Activated T-helper 17 cell treated with anti-CD3 and anti-CD28 coated beads, Interleukin-2, amount 50 U/mL, for 72 hours (primary cell): ENCODE data around the gene PYROXD2. TPM values are rescaled to one million over a fixed set of nuclear protein-coding genes. Genes with fewer than 3 reads are reported as not detected.
"Not testable (repeated sequence)": the region's sequence is repeated elsewhere in the genome, so short reads cannot be mapped to it uniquely, and the experiment has no call there.

Source experiments
- ATAC-seq: fragments of 150-1000 bp; cut with Tn5 transposase; replicated peaks from 2 replicates; pipeline ENCODE4 v1.10.0; 2021; ENCODE audit warnings: mild to moderate bottlenecking, moderate library complexity
- H3K27ac Mint-ChIP-seq: one replicate; pipeline ENCODE4 v1.8.0; 2022; ENCODE audit warnings: mixed read lengths
- H3K27me3 Mint-ChIP-seq: one replicate; pipeline ENCODE4 v1.8.0; 2022; ENCODE audit warnings: mixed read lengths
- H3K36me3 Mint-ChIP-seq: one replicate; pipeline ENCODE4 v1.8.0; 2022; ENCODE audit warnings: low read depth, mild to moderate bottlenecking, mixed read lengths
- H3K4me1 Mint-ChIP-seq: one replicate; pipeline ENCODE4 v1.8.0; 2022; ENCODE audit warnings: mixed read lengths
- H3K4me3 Mint-ChIP-seq: one replicate; pipeline ENCODE4 v1.8.0; 2022; ENCODE audit warnings: mild to moderate bottlenecking, mixed read lengths
- H3K9me3 Mint-ChIP-seq: one replicate; pipeline ENCODE4 v1.8.0; 2022; ENCODE audit warnings: mixed read lengths
- total RNA-seq, 2 donors: library from RNA; stranded (reverse); gene quantifications; one replicate each; pipeline ENCODE4 v1.2.3, GENCODE V29; 2022

PYROXD2 gene
- total RNA-seq, 2 donors from 2014 or later, result 5.1 to 7.0 TPM

GRCh38 chr10:98397089-98397600 lies 17.8 kb downstream of the PYROXD2 start:
- H3K27ac Mint-ChIP-seq, result no peak overlapping the region
- H3K27me3 Mint-ChIP-seq, result no peaks in the 10 kb centered on the region
- H3K36me3 Mint-ChIP-seq, result no peaks in the 10 kb centered on the region
- ATAC-seq, result no peak
- H3K4me3 Mint-ChIP-seq, result no peak overlapping the region
- peaks cover 5% of the 10 kb centered on the region for H3K4me1 Mint-ChIP-seq
- H3K9me3 Mint-ChIP-seq, result no peaks in the 10 kb centered on the region

- Mint-ChIP-seq H3K4me1 (peaks cover 8% of the 10 kb centered on the region), H3K9me3 (no peaks in the 10 kb centered on the region), H3K36me3 (no peaks in the 10 kb centered on the region), H3K4me3 (no peak overlapping the region), H3K27ac (no peak overlapping the region), H3K27me3 (no peaks in the 10 kb centered on the region)
- ATAC-seq, result no peak
These were observed 18.6 kb downstream of the PYROXD2 start for GRCh38 chr10:98396096-98397063.

DNA sequence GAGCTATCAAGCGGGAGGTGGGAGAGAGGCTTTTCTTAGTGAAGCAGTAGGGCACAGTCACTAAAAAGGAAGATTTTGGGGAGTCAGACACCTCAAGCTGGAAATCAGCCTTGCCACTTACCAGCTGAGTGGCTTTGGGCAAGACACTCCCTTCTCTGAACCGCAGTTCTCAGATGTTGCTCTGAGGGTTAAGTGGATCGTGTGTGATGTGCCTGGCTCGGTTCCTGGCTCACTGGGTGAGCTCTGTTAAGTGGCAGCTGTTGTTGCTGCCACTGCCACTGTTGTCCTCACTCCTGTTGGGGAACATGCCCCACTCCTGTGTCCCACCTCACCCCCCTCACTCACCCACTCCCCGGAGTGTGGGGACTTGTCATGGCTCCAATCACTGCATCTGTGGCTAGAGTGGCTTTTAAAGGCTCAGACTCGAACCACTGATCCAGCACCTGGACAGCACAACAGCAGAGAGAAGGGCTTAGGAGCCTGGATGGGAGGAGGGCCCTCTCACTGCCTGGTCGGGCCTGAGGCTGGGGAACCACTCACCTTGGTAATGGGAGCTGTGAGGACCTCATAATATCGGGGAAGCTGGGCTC lies 20.0 kb downstream of the PYROXD2 start:
- H3K27ac Mint-ChIP-seq, result no peak overlapping the region
- no peaks in the 10 kb centered on the region for H3K9me3 Mint-ChIP-seq
- peaks cover 13% of the 10 kb centered on the region for H3K4me1 Mint-ChIP-seq
- no peak for ATAC-seq
- no peak overlapping the region for H3K4me3 Mint-ChIP-seq
- no peaks in the 10 kb centered on the region for H3K27me3 Mint-ChIP-seq
- H3K36me3 Mint-ChIP-seq, result no peaks in the 10 kb centered on the region

DNA sequence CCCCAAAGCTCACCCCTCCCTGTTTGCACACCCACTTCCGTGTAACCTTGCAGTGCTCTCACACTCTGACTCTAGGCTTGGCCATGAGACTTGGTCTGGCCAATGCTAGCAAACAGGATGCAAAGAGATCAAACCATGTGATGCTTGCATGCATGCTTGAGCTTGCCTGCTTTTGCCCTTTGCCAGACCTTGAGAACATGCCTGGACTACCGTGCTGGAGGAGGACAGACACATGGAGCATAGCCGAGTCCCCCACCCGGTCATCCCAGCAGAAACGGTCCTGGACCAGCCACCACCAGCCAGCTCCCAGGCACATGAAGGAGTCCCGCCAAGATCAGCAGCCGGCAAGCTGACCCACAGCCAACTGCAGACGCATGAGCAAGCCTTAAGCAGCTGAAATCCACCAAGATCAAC lies 23.4 kb downstream of the PYROXD2 start:
- peak overlapping the region; percentile 42 for H3K4me3 Mint-ChIP-seq
- no peak overlapping the region for H3K27ac Mint-ChIP-seq
- no peaks in the 10 kb centered on the region for H3K36me3 Mint-ChIP-seq
- H3K4me1 Mint-ChIP-seq, result peaks cover 17% of the 10 kb centered on the region
- H3K27me3 Mint-ChIP-seq, result no peaks in the 10 kb centered on the region
- no peaks in the 10 kb centered on the region for H3K9me3 Mint-ChIP-seq
- peak; percentile 26 for ATAC-seq

- Mint-ChIP-seq H3K27me3 (no peaks in the 10 kb centered on the region), H3K4me3 (peak overlapping the region; percentile 42), H3K4me1 (peaks cover 17% of the 10 kb centered on the region), H3K27ac (no peak overlapping the region), H3K9me3 (no peaks in the 10 kb centered on the region), H3K36me3 (no peaks in the 10 kb centered on the region)
- ATAC-seq, result peak; percentile 70
These were observed 23.9 kb downstream of the PYROXD2 start for GRCh38 chr10:98391065-98391464.

DNA sequence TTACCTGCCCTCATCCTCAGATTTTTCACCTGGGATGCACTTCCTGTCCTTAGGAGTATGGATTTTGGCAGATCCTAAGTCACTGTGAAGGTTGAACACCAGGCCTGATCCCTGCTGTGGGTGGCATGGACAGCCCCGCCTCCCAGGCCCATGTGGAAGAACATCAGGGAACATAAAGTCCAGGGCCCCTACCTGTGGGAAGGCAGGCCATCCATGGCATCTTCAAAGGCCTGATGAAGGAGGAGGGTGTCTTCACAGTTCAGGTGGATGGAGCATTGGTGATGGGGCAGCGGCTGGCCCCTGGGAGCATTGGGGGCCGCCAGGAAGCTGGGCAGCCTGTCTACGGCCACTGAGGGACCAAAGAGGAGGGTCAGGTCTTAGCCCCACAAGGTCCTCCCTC lies 24.6 kb downstream of the PYROXD2 start:
- H3K4me3 Mint-ChIP-seq, result no peak overlapping the region
- H3K27ac Mint-ChIP-seq, result no peak overlapping the region
- H3K4me1 Mint-ChIP-seq, result peaks cover 17% of the 10 kb centered on the region
- no peaks in the 10 kb centered on the region for H3K27me3 Mint-ChIP-seq
- H3K9me3 Mint-ChIP-seq, result no peaks in the 10 kb centered on the region
- ATAC-seq, result no peak
- H3K36me3 Mint-ChIP-seq, result no peaks in the 10 kb centered on the region

GRCh38 chr10:98389398-98389797 lies 25.6 kb downstream of the PYROXD2 start:
- Mint-ChIP-seq H3K27me3 (no peaks in the 10 kb centered on the region), H3K4me1 (peaks cover 17% of the 10 kb centered on the region), H3K9me3 (no peaks in the 10 kb centered on the region), H3K36me3 (no peaks in the 10 kb centered on the region), H3K27ac (no peak overlapping the region), H3K4me3 (no peak overlapping the region)
- no peak for ATAC-seq

- Mint-ChIP-seq H3K27ac (no peak overlapping the region), H3K36me3 (no peaks in the 10 kb centered on the region), H3K27me3 (no peaks in the 10 kb centered on the region), H3K4me1 (peaks cover 14% of the 10 kb centered on the region), H3K9me3 (no peaks in the 10 kb centered on the region), H3K4me3 (no peak overlapping the region)
- no peak for ATAC-seq
These were observed 26.8 kb downstream of the PYROXD2 start for GRCh38 chr10:98388101-98388655.

DNA sequence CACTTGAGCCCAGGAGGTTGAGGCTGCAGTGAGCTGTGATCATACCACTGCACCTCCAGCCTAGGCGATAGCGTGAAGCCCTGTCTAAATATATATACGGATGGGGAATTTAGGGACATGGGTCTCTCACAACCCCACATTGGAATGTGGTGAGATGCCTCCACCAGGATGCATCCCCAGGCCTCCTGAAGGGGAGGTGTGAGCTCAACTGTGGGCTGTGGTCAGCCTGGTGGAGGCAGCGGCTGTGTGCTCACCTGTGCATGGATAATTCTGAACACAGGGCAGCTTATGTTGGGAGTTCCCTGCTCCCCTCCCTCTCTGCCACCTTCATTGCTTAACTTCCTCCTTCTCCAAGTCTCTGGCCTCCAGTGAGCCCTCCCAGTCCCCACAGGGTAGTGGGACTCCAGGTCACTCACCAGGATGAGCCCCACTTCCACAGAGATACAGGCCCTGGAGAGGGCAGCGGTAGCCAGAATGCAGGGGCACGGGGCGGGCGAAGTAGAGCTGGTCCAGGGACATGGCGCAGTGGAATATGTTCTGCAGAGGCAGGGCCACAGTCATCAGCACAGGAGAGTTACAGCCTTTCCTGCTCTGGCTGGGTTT lies 30.4 kb downstream of the PYROXD2 start:
- no peak for ATAC-seq
- H3K36me3 Mint-ChIP-seq, result no peaks in the 10 kb centered on the region
- no peak overlapping the region for H3K4me3 Mint-ChIP-seq
- H3K27me3 Mint-ChIP-seq, result no peaks in the 10 kb centered on the region
- H3K9me3 Mint-ChIP-seq, result no peaks in the 10 kb centered on the region
- no peak overlapping the region for H3K27ac Mint-ChIP-seq
- peaks cover 4% of the 10 kb centered on the region for H3K4me1 Mint-ChIP-seq

DNA sequence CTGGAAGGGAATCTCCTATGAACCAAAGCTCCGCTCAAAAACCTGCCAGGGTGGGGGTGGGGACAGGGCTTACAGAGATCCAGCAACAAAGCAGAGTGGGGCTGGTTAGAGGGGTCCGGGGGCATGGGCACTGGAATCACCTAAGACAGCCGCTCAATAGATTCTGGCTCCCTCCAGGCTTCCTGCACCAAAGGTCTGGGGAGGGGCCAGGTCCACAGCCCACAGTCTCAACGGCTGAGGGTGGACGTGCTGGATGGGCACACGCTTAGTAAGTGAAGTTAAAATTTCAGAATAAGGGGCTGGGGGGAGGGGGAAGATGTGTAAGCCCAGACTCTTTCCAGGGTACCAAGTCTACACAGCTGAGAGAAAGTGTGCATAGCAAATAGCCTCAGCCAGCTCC lies 31.1 kb downstream of the PYROXD2 start:
- ATAC-seq, result no peak
- Mint-ChIP-seq H3K27me3 (no peaks in the 10 kb centered on the region), H3K36me3 (no peaks in the 10 kb centered on the region), H3K9me3 (no peaks in the 10 kb centered on the region), H3K4me1 (no peaks in the 10 kb centered on the region), H3K27ac (no peak overlapping the region), H3K4me3 (no peak overlapping the region)

DNA sequence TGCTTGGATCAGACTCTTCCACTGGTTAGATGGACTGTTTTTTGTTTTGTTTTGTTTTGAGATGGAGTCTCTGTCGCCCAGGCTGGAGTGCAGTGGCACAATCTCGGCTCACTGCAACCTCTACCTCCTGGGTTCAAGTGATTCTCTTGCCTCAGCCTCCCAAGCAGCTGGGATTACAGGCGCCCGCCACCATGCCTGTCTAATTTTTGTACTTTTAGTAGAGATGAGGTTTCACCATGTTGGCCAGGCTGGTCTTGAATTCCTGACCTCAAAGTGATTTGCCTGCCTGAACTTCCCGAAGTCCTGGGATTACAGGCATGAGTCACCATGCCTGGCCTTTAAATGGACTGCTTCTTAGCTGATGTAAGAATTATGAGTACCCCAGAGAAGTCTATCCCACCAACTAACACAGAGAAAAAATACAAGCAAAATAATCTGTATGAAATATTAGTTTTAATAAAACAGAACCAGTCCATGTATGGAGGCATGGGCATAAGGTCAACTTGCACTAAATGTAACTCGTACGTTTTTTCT lies 31.8 kb downstream of the PYROXD2 start:
- not testable (repeated sequence) for H3K4me3 Mint-ChIP-seq, H3K27ac Mint-ChIP-seq, H3K27me3 Mint-ChIP-seq, H3K9me3 Mint-ChIP-seq, H3K36me3 Mint-ChIP-seq, ATAC-seq, H3K4me1 Mint-ChIP-seq

- Mint-ChIP-seq H3K4me3 (no peak overlapping the region), H3K4me1 (no peaks in the 10 kb centered on the region), H3K36me3 (no peaks in the 10 kb centered on the region), H3K27me3 (no peaks in the 10 kb centered on the region), H3K27ac (no peak overlapping the region), H3K9me3 (no peaks in the 10 kb centered on the region)
- ATAC-seq, result no peak
These were observed 32.3 kb downstream of the PYROXD2 start for GRCh38 chr10:98382691-98383101.

GRCh38 chr10:98380493-98381339 lies 34.3 kb downstream of the PYROXD2 start:
- Mint-ChIP-seq H3K4me3 (no peak overlapping the region), H3K9me3 (no peaks in the 10 kb centered on the region), H3K27ac (no peak overlapping the region), H3K27me3 (peaks cover 1% of the 10 kb centered on the region), H3K36me3 (no peaks in the 10 kb centered on the region), H3K4me1 (no peaks in the 10 kb centered on the region)
- no peak for ATAC-seq
